MM.1S (cell line): ENCODE data around the gene ISCU.

ENCODE experiments used
- EZH2 ChIP-seq: fragments of 300-600 bp; sonication (generic); optimal IDR thresholded peaks from 2 replicates; pipeline ENCODE3; 2017; ENCODE audit warnings: low read depth, mild to moderate bottlenecking, antibody characterized with exemption, low read length, mixed read lengths
- EZH2phosphoT487 ChIP-seq: fragments of 300-600 bp; sonication (generic); IDR thresholded peaks from 2 replicates; pipeline ENCODE4 v1.6.1; 2018; ENCODE audit warnings: antibody characterized with exemption, low read length
- TF ChIP-seq, protein P1 (sequence below): fragments of 300-600 bp; sonication (generic); IDR thresholded peaks from 2 replicates; pipeline ENCODE4 v1.5.1; 2016; ENCODE audit warnings: antibody characterized with exemption, low read length, mixed read lengths

DNA sequence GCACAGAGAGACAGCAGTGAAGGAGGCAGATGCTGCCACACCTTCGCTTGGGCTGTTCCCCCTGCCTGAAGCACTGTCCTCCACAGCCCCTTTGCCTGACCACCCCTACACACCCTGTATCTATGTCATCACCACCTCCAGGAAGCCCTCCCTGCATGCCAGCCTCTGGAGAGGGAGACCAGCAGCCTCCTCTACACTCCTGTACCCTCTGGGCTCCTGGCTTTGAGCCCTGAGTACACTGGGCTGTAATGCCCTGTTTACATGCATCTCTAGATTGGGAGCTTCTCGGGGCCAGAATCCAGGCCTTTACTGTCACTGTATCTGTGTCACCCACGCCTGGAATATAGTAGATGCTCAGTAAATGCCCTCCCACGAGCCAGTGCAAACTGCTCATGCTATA is 41.3 kb downstream of the ISCU start:
- TF ChIP-seq EZH2 (no peak), EZH2phosphoT487 (no peak)
- TF ChIP-seq, protein P1, sequence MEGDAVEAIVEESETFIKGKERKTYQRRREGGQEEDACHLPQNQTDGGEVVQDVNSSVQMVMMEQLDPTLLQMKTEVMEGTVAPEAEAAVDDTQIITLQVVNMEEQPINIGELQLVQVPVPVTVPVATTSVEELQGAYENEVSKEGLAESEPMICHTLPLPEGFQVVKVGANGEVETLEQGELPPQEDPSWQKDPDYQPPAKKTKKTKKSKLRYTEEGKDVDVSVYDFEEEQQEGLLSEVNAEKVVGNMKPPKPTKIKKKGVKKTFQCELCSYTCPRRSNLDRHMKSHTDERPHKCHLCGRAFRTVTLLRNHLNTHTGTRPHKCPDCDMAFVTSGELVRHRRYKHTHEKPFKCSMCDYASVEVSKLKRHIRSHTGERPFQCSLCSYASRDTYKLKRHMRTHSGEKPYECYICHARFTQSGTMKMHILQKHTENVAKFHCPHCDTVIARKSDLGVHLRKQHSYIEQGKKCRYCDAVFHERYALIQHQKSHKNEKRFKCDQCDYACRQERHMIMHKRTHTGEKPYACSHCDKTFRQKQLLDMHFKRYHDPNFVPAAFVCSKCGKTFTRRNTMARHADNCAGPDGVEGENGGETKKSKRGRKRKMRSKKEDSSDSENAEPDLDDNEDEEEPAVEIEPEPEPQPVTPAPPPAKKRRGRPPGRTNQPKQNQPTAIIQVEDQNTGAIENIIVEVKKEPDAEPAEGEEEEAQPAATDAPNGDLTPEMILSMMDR, result no peak
